Activated CD8-positive, alpha-beta memory T cell treated with anti-CD3 and anti-CD28 coated beads, Interleukin-2, amount 50 U/mL, for 4 hours (primary cell): ENCODE results near the gene SDR39U1.

Source experiments
- DNase-seq: peaks from one replicate; pipeline ENCODE4 v3.0.0-alpha.2; 2020

The SDR39U1 gene

DNA sequence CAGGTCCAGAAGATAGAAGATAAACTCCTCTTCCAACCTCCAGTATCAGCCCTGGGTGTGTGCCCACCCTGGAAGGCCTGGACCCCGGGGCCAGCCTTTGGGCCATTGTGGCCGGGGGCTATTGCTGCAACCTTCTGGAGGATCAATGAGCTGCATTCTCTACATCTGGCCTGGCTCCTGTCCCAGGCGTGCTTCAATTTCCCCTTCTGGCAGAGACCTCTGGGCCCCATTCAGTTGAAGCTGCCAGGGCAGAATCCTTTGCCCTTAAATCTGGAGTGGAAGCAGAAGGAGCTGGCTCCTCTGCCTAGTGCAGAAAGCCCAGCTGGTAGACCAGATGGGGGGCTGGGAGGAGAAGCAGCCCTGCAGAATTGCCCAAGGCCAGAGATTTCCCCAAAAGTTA lies 33.8 kb downstream of the SDR39U1 start:
- no peak for DNase-seq

DNA sequence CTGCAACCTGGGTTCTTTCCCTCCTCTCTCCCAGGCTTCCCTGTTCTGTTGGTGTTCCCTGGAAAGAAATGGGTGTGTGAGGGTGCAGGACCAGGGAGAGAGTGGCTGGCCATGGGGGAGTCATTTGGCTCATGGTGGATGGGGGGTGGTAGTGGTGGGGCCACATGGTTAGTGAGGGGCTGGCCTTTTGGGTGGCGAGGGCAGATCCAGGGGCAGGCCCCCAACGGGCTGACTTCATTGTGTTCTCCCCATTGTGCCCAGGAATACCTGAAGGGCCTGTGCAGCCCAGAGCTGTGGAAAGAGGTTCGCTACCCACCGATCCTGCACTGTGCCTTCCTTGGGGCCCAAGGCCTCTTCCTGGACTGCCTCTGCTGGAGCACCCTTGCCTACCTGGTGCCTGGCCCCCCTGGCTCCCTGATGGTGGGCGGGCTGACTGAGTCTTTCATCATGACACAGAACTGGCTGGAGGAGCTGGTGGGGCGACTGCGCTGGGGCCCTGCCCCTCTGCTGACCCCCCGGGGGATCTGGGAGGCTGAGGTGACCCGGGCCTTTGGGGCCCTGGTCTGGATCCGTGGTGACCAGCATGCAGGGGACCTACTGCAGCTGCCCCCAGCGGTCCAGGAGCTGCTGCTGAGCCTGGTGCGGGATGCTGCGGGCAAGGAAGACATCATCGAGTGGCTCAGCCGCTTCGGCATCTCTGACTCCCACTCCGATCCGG lies 34.8 kb downstream of the SDR39U1 start:
- DNase-seq, result no peak

DNA sequence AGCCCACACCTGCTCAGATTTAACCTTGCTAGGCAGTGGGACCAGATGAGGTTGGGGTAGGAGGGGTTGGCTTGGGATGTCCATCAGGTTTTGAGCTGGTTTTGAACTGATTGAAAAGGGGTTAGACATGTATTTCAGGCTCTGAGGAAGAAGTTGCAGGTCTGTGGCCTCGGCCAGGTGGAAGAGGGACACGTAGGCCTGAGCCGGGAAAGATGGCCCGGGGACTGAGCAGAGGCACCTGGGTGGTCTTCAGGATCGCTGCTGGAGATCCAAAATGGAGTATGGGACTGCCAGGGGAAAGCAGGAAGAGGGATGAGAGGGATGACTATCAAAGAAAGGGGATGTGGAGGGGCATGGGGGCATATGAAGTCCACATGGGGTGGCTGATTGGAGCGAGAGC lies 36.2 kb downstream of the SDR39U1 start:
- no peak for DNase-seq

- DNase-seq, result no peak
Measured at GRCh38 chr14:24404814-24405213, 37.8 kb downstream of the SDR39U1 start.

DNA sequence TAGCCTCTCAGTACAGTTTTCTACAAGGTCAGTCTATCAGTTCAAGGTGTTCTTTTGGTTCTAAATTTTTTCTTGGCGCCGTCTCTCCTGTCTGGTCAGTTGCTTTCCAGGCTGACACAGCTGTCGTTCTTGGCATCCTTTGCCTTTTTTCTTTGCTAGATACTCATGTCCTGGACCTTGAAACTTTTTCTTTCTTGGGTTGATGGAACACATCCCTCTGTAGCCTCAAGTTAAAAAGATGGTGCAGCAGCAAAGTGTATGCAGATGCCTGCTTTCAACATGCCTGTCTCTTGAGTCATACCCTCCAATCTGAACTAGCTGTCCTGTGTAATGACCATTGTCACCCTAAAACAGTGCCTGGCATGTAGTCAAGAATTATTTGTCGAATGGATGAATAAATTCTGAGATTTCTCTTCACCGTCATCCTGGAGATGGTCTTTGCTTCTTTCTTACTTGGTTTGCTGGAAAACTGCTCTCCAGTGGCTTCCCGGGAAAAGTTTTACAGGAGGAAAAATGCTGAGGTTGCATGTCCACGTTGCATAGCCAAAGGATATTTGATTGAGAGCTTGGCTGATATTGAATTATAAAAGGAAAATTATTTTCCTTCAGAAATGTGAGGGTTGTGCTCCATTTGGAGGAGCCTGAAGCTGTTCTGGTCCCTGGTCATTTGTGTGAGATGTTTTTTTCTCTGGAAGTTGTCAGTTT lies 39.1 kb downstream of the SDR39U1 start:
- DNase-seq, result no peak

- DNase-seq, result no peak
Measured at GRCh38 chr14:24401810-24402702, 40.5 kb downstream of the SDR39U1 start.

- no peak for DNase-seq
Measured at GRCh38 chr14:24399999-24400718, 42.4 kb downstream of the SDR39U1 start.

GRCh38 chr14:24399447-24399822 lies 43.1 kb downstream of the SDR39U1 start:
- no peak for DNase-seq

DNA sequence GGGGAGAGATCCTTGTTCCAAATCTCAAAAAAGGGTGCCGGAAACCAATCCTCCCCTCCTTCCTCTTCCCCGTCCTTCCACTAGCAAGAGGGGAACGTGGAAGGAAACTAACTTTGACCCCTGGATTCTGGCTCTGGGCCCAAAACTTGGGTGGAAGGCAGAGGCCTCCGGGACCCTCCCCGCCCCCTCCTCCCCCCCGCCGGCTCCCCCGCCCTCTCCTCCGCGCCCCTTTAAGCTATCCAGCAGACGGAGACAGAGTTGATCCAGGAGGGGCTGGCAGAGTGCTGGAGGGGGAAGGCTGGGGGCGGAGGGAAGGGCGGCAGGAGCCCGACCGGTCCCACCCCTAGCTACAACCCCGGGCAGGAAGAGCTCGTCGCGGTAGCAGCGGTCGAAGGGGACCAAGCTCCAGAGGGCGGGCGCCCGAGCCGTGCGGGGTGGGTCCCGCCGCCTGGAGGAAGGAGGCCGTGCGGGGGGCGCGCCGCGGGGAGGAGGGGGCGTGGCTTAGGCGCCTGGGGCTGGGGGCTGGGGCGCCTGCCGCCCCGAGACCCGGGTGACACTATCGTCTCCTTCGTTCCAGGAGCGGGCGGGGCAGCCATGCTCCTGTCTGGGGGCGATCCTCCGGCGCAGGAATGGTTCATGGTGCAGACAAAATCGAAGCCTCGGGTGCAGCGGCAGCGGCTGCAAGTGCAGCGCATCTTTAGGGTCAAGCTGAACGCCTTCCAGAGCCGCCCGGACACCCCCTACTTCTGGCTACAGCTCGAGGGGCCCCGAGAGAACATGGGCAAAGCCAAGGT lies 43.7 kb downstream of the SDR39U1 start, which contains the start of gene NYNRIN:
TSS of gene NYNRIN (plus strand) at position 351 of the 794 bp plus-strand sequence. CDS start at position 595, 244 bp downstream.
- peak; percentile 28 for DNase-seq

- no peak for DNase-seq
Measured at GRCh38 chr14:24398293-24398652, 44.3 kb downstream of the SDR39U1 start.

- no peak for DNase-seq
Measured at GRCh38 chr14:24397639-24398292, 44.8 kb downstream of the SDR39U1 start.

DNA sequence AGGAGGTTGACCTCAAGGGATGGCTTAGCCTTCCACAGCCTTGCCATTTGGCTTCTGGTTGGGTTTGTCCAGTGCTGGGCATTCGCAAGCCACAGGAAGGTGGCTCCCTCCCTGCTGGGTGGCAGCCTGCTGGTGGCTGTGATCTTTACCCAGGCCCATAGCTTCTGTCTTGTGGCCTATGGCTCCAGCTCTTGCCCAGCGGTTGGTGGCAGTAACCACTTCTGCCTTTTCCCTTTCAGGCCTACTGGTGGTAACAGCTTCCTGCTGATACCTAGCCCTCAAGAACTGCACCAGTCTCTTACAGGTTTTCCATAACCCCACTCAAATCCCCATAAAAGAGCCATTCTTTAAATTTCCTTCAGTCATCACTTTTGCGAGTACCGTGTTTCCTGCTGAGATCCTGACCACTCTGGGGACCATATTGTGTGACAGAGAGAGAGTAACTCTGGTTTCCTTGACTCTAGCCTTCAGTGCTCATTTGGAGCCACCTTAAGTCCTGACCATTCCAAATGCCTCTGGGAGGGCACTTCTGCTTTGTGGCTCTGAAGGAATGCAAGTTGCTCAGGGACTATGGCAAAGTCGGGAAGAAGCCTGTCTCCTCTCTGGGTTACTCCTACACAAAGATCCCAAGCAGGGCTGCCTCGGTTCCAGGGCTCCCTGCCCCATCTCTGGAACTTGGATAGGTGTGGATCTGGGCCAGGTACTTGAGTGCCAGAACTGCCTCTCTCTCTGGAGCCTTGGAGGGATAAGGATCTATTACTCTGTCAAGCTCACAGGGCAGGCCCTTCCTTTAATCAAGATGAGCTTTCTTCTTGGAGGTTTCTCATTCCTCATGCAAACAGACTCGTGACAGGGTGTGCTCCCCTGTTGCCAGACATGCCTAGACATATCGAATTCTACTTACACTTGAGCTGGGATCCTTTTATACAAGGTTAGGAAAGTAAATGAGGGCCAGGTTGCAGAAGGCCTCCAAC lies 46.7 kb downstream of the SDR39U1 start:
- no peak for DNase-seq

- DNase-seq, result no peak
Measured at GRCh38 chr14:24394275-24394674, 48.3 kb downstream of the SDR39U1 start.

DNA sequence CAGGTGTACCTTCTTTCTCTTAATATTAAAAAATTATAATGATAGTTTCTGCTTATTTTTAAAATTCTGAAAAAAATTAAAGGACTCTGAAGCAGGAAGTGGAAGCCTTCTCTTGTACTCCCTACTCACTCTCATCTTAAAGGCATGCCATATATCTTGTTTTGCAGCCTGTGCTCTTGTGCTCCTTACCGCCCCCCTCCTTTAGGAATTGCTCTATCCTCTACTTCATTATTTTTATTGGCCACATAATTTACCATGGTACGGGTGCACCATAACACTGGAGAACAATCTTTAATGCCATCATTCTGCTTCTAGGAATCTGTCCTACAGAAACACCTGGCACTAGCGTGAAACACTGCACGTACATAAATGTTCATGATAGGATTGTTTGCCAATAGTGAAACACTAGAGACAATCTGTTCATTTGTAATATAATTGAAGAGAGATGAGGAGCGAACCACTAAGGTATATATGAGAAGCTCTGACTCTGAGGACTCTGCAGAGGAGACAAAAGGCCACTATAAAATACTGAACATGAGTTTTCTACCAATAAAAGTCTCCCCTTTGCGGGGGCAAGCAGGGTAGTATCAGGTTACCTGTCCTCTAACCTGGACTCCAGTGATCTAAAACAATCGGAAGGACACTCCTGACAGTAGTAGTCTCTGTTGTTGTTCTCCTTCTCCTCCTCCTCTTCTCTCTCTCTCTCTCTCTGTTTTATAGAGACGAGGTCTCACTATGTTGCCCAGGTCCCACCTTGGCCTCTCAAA lies 50.1 kb downstream of the SDR39U1 start:
- DNase-seq, result no peak

- no peak for DNase-seq
Measured at GRCh38 chr14:24390701-24391468, 51.7 kb downstream of the SDR39U1 start.
